Body of pancreas (tissue), 4 donors: ENCODE data around the gene TMEM217. TPM values are rescaled to one million over a fixed set of nuclear protein-coding genes. Genes with fewer than 3 reads are reported as not detected.

Source experiments
- ATAC-seq: fragments of 150-250 bp; one replicate; pipeline ENCODE4 v1.9.1; 2016
- DNase-seq, 4 donors: peaks; one replicate each; pipeline ENCODE4 v3.0.0-alpha.2; 2019
- H3K27ac ChIP-seq, 4 donors: fragments of 200-600 bp; sonication (generic); 1 replicate in 3 of 4; 2 replicates in 1 of 4; pipeline versions ENCODE4 v1.5.1 to v1.6.1; 2016 to 2019; ENCODE audit warnings: mild to moderate bottlenecking in 1 of 4, mixed read lengths in 1 of 4, moderate library complexity in 1 of 4
- H3K27me3 ChIP-seq, 2 donors: fragments of 200-600 bp; sonication (generic); one replicate each; pipeline ENCODE4 v1.6.0; 2016; ENCODE audit warnings: mild to moderate bottlenecking in 1 of 2
- H3K36me3 ChIP-seq, 2 donors: fragments of 200-600 bp; sonication (generic); replicated peaks in 1 of 2; 2 replicates each; pipeline ENCODE4 v1.5.1; 2016; ENCODE audit warnings: low read depth in 2 of 2; ENCODE audit not compliant: insufficient read depth in 1 of 2
- H3K4me1 ChIP-seq: fragments of 200-600 bp; sonication (generic); one replicate; pipeline ENCODE4 v1.6.0; 2016
- H3K4me3 ChIP-seq, 2 donors: fragments of 200-600 bp; sonication (generic); 1 replicate in 1 of 2; 2 replicates in 1 of 2; pipeline ENCODE4 v1.5.1; 2016 to 2019
- H3K9me3 ChIP-seq, 3 donors: fragments of 200-600 bp; sonication (generic); 1 replicate in 2 of 3; 2 replicates in 1 of 3; pipeline ENCODE4 v1.5.1; 2016
- CTCF ChIP-seq, 7 experiments: fragments of 450-650 bp in 4 of 7; fragments of 200-600 bp in 3 of 7; sonication (generic) in 3 of 7; IDR thresholded peaks; one replicate each; pipeline ENCODE4 v1.5.1; 2016 to 2019; ENCODE audit warnings: antibody characterized with exemption in 7 of 7
- POLR2A ChIP-seq, 3 donors: fragments of 450-650 bp; IDR thresholded peaks; one replicate each; pipeline ENCODE4 v1.6.1; 2016; ENCODE audit warnings: antibody characterized with exemption in 3 of 3, mild to moderate bottlenecking in 2 of 3
- WGBS, 2 donors: methylation state at CpG; one replicate each; pipeline ENCODE4 v1.1.5; 2017; 5-methylcytosine and 5-hydroxymethylcytosine counted together
- intact Hi-C: fragments of 100-400 bp; cut with DNase I; formaldehyde crosslinking; loops from one replicate; pipeline ENCODE4 v1.15.1; 2023
- total RNA-seq, 2 donors: library from RNA; depleted of rRNA; stranded (reverse); fragments of >200 nt; gene quantifications; one replicate each; pipeline ENCODE4 v1.1.0, GENCODE V29; 2016

Gene TMEM217
- total RNA-seq, 2 donors from 2014 or later = not detected

GRCh38 chr6:37272834-37273566 lies 15.1 kb upstream of the TMEM217 start:
- 65 to 84% methylated on average over 8 of the region's 8 CpGs for WGBS, 2 donors
- no peaks in the 10 kb centered on the region for H3K27me3 ChIP-seq
- H3K4me3 ChIP-seq = no peak overlapping the region
- H3K36me3 ChIP-seq = peaks cover 0 to 2% of the 10 kb centered on the region in 2 donors
- H3K4me1 ChIP-seq = peaks cover 24% of the 10 kb centered on the region
- intact Hi-C loops = no loop called here
- no peak for ATAC-seq
- no peak for DNase-seq
- H3K9me3 ChIP-seq = no peaks in the 10 kb centered on the region
- H3K27ac ChIP-seq = no peak overlapping the region
- TF ChIP-seq CTCF (IDR thresholded peaks at IDR 0.05) (no peak), POLR2A (IDR thresholded peaks at IDR 0.05) (no peak)

GRCh38 chr6:37269105-37269504 lies 11.2 kb upstream of the TMEM217 start:
- DNase-seq (no peak), ATAC-seq (no peak)
- no peaks in the 10 kb centered on the region for H3K27me3 ChIP-seq
- peaks cover 8% of the 10 kb centered on the region for H3K4me1 ChIP-seq
- no peak overlapping the region for H3K4me3 ChIP-seq
- no peak for TF ChIP-seq POLR2A (IDR thresholded peaks at IDR 0.05)
- no peak for TF ChIP-seq CTCF (IDR thresholded peaks at IDR 0.05)
- intact Hi-C loops = no loop called here
- H3K36me3 ChIP-seq = peaks cover 0 to 2% of the 10 kb centered on the region in 2 donors
- no peaks in the 10 kb centered on the region for H3K9me3 ChIP-seq
- H3K27ac ChIP-seq = no peak overlapping the region
- WGBS, 2 donors = 69 to 75% methylated on average over 2 of the region's 2 CpGs

- intact Hi-C loops = no loop called here
- ATAC-seq = no peak
These were observed 7.9 kb upstream of the TMEM217 start for GRCh38 chr6:37265860-37266259.

GRCh38 chr6:37265001-37265400 lies 7.1 kb upstream of the TMEM217 start:
- no peak for DNase-seq
- H3K27ac ChIP-seq = no peak overlapping the region
- no peak for TF ChIP-seq POLR2A (IDR thresholded peaks at IDR 0.05)
- 64 to 79% methylated on average over 2 of the region's 2 CpGs for WGBS, 2 donors
- ATAC-seq = no peak
- no peaks in the 10 kb centered on the region for H3K36me3 ChIP-seq
- no peak overlapping the region for H3K4me3 ChIP-seq
- no peaks in the 10 kb centered on the region for H3K27me3 ChIP-seq
- intact Hi-C loops = no loop called here
- H3K9me3 ChIP-seq = no peaks in the 10 kb centered on the region
- H3K4me1 ChIP-seq = peaks cover 29% of the 10 kb centered on the region

More at GRCh38 chr6:37265860-37266259, 7.9 kb upstream of the TMEM217 start:
- Histone ChIP-seq H3K4me1 (peaks cover 29% of the 10 kb centered on the region), H3K9me3 (no peaks in the 10 kb centered on the region), H3K4me3 (no peak overlapping the region), H3K27me3 (no peaks in the 10 kb centered on the region), H3K36me3 (peaks cover 0 to 2% of the 10 kb centered on the region in 2 donors), H3K27ac (no peak overlapping the region)
- 86 to 89% methylated on average over 3 of the region's 3 CpGs for WGBS, 2 donors
- TF ChIP-seq POLR2A (IDR thresholded peaks at IDR 0.05) (no peak), CTCF (IDR thresholded peaks at IDR 0.05) (no peak)
- DNase-seq = no peak

GRCh38 chr6:37262446-37263026 lies 4.6 kb upstream of the TMEM217 start:
- ATAC-seq (peak; percentile 27), DNase-seq (peak in 1 of 4 donors; percentile 37)
- Histone ChIP-seq H3K4me1 (peaks cover 46% of the 10 kb centered on the region), H3K27ac (peak overlapping the region; percentile 30 to 60 (median 41)), H3K27me3 (no peaks in the 10 kb centered on the region), H3K9me3 (no peaks in the 10 kb centered on the region), H3K4me3 (no peak overlapping the region), H3K36me3 (no peaks in the 10 kb centered on the region)
- intact Hi-C loops = no loop called here
- TF ChIP-seq CTCF (IDR thresholded peaks at IDR 0.05) = no peak
- no peak for TF ChIP-seq POLR2A (IDR thresholded peaks at IDR 0.05)
- whole genome bisulfite sequencing, 2 donors = 14 to 16% methylated on average over 8 of the region's 8 CpGs
